ENCODE data around the gene NOSTRIN. TPM values are rescaled to one million over a fixed set of nuclear protein-coding genes. Genes with fewer than 3 reads are reported as not detected.

The NOSTRIN gene
- total and polyA plus RNA-seq, 2 of the 8 experiments (the other 6 are each of a cell fraction or from before 2014, with no cell fraction given), result not detected

- no peak overlapping the region for H2BK15ac ChIP-seq (ENCODE audit: low read length)
- H3K36me3 ChIP-seq (ENCODE audit: control insufficient read depth in 2 of 4, insufficient read depth in 4 of 4, low read length in 3 of 4), result no peaks in the 10 kb centered on the region; a peak in 1 of 8 replicates
- no peak overlapping the region for H2BK120ac ChIP-seq (replicated peaks; ENCODE audit: low read depth, low read length)
- H3K79me1 ChIP-seq (ENCODE audit: low read depth, low read length), result no peaks in the 10 kb centered on the region
- no peak overlapping the region for H2AFZ ChIP-seq (ENCODE audit: low read length)
- H4K5ac ChIP-seq (ENCODE audit: insufficient read length, low read depth, low read length), result no peak overlapping the region
- no peaks in the 10 kb centered on the region for H3K79me2 ChIP-seq (ENCODE audit: control insufficient read depth in 1 of 2, insufficient read depth in 2 of 2, low read length in 2 of 2)
- 90% methylated on average over 2 of the region's 2 CpGs; no CpG with 5 or more reads in 1 of the 2 experiments for WGBS, 2 experiments (ENCODE audit: extremely low coverage in 1 of 2, insufficient coverage in 1 of 2, insufficient read length in 1 of 2, insufficient replicate concordance in 2 of 2, low coverage in 1 of 2, low lambda C conversion rate in 2 of 2, missing lambda C conversion rate in 1 of 2)
- no peak overlapping the region for H3K4me3 ChIP-seq (ENCODE audit: extremely low read depth in 1 of 4, insufficient read depth in 2 of 4, low read depth in 3 of 4, low read length in 4 of 4)
- no peak overlapping the region for H3K27ac ChIP-seq (ENCODE audit: low read depth, low read length)
- no peak overlapping the region for H4K8ac ChIP-seq (ENCODE audit: extremely low read depth, insufficient read depth, low read length)
- H3K18ac ChIP-seq (ENCODE audit: extremely low read depth, low read length), result no peak overlapping the region
- ChIA-PET CTCF (ENCODE audit: partially characterized antibody) (interaction anchor here (1.2 kb wide), 1 partner anchor 8 kb away, joined by 7 read pairs; no protein-coding TSS in a partner anchor), POLR2A (ENCODE audit: partially characterized antibody) (interaction anchor here (1.1 kb wide), 1 partner anchor 34 kb away, joined by 3 read pairs; no protein-coding TSS in a partner anchor)
- peak overlapping the region; percentile 6; the same call in 1 of the 2 replicates for H2BK20ac ChIP-seq (ENCODE audit: low read length)
- no peak overlapping the region for H3K14ac ChIP-seq (ENCODE audit: insufficient read length)
- no peak overlapping the region for H2BK12ac ChIP-seq (ENCODE audit: low read depth, low read length)
- H2BK5ac ChIP-seq (ENCODE audit: low read depth, low read length), result 0 out of 2 replicates have a peak overlapping the region, but pooled peaks have one; percentile 73
- H3K27me3 ChIP-seq (replicated peaks in 1 of 4; ENCODE audit: control insufficient read depth in 3 of 4, extremely low read depth in 1 of 4, insufficient read depth in 3 of 4, low read length in 3 of 4), result no peaks in the 10 kb centered on the region
- no peak overlapping the region for H3K23ac ChIP-seq (ENCODE audit: insufficient read length)
- peak overlapping the region in 1 of 2 experiments; percentile 26; a peak in 2 of 4 replicates for H3K4me2 ChIP-seq (ENCODE audit: insufficient read depth in 1 of 2, low read depth in 2 of 2, low read length in 2 of 2)
- H3K56ac ChIP-seq (replicated peaks; ENCODE audit: insufficient read length, low read depth, low read length), result no peak overlapping the region
- peaks cover 0 to under 1% of the 10 kb centered on the region in 2 experiments; a peak in 1 of 4 replicates for H3K9me3 ChIP-seq (ENCODE audit: insufficient read depth in 2 of 2, low read depth in 1 of 2, low read length in 1 of 2)
- no peak for FAIRE-seq
- H3K4me1 ChIP-seq (replicated peaks in 1 of 4; ENCODE audit: control insufficient read depth in 3 of 4, insufficient read depth in 4 of 4, low read length in 3 of 4), result peaks cover 0 to 17% (median 4%) of the 10 kb centered on the region in 4 experiments; a peak in 6 of 7 replicates
- DNase-seq (ENCODE audit: low read depth in 1 of 2, low spot score in 2 of 2), result no peak
- H3K23me2 ChIP-seq (ENCODE audit: low read depth, low read length), result no peaks in the 10 kb centered on the region
- H2AK5ac ChIP-seq (ENCODE audit: low read depth, low read length), result no peak overlapping the region
- H4K91ac ChIP-seq (replicated peaks; ENCODE audit: insufficient read length, low read length), result no peak overlapping the region
- H3K4ac ChIP-seq (replicated peaks; ENCODE audit: insufficient read length, low read depth, low read length), result no peak overlapping the region
- H3K9ac ChIP-seq (replicated peaks in 1 of 4; ENCODE audit: extremely low read depth in 1 of 4, low read depth in 3 of 4, low read length in 3 of 4), result no peak overlapping the region
- TF ChIP-seq CEBPB (IDR thresholded peaks at IDR 0.05; ENCODE audit: low read depth, low read length) (peak; percentile 71; the same call in 1 of the 2 replicates), MAX (IDR thresholded peaks at IDR 0.05) (no peak)
- no peaks in the 10 kb centered on the region for H4K20me1 ChIP-seq (replicated peaks in 1 of 2; ENCODE audit: control insufficient read depth in 1 of 2, insufficient read depth in 2 of 2, low read length in 2 of 2)
Measured at GRCh38 chr2:168781191-168781817, 21.1 kb upstream of the NOSTRIN start.

All from H1 (cell line).